HG03469 (cell line): ENCODE data around the gene OXCT2.

Experiments
- ATAC-seq: cut with Tn5 transposase; IDR thresholded peaks from one replicate; pipeline ENCODE4 v1.9.1; 2021; ENCODE audit warnings: mild to moderate bottlenecking, moderate library complexity, moderate number of reproducible peaks; ENCODE audit not compliant: unreplicated experiment

OXCT2 gene

DNA sequence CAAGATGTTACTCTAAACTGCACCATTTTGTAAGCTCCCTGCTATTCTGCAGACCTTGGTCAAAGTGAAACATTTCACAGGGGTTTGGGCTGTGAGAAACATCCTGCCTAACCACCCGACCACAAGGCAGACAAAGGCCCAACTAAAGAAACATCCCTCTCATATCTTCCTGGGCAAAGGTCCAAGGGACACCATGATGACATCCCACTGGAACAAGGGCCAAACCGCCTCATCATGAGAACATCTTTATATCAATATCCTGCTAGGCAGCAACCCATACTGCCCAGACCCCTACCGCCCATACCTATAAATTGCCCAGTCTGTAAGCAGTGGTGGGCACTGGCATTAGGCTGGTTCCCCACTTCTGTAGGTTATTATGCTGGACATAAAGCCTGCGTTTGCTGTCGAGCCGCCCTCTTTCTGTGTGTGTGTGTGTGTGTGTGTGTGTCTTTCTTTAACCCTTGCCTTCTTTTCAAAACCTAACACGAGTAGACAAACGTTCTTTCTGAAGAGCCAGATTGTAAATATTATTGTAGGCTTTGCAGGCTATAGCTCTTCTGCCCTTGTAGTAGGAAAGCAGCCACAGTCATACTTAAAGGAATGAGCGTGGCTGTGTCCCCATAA is 33.5 kb downstream of the OXCT2 start:
- no peak for ATAC-seq

DNA sequence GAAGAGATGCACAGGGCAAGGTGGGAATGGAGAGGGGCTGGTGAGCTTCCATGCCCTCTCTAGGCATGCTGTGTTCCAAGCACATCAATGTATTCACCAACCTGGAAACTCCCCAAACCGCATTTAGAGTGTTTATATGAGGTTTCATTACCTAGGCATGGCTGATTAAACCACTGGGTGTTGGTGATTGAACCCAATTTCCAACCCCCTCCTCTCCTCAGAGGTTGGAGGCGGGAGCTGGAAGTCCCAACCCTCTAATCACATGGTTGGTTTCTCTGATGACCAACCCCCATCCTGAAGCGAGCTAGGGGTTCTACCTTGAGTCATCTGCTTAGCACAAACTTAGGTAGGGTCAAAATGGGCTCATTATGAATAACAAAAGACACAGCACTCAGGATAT is 35.4 kb downstream of the OXCT2 start:
- no peak for ATAC-seq

DNA sequence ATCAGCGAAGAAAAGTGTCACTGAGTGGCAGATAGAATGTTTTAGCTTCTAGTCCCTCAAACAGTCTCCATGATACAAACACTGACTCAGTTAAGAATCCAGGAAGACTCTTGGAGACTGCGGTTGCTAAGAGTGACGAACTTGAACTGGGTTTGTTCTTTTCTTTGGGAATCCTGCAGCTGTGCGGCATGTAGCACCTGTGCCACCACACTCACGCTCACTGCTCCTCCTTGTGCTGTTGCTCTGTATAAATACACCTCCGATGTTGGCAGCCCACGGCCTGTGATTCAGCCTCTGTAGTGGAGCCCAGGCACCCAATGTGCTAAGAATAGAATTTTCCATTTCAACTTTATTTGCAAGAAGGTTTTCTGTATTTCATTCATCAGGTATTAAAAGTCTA is 38.0 kb downstream of the OXCT2 start:
- ATAC-seq = no peak

DNA sequence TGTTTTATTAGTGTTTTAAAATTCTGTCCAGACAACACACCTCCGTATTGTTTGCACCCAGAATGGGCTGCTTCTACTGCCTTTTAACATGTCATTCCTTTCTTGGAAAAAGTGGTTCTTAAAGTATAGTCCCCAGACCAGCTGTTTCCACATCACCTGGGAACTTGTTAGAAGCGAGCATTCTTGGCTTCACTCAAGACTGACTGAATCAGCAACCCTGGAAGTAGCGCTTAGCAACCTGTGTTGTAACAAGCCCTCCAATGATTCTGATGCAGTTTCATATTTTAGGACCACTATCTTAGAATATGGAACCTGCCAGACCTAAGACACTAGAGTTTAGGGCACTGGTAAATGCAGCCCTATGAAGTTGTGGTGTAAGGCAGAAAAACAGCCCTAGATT is 38.4 kb downstream of the OXCT2 start:
- no peak for ATAC-seq

DNA sequence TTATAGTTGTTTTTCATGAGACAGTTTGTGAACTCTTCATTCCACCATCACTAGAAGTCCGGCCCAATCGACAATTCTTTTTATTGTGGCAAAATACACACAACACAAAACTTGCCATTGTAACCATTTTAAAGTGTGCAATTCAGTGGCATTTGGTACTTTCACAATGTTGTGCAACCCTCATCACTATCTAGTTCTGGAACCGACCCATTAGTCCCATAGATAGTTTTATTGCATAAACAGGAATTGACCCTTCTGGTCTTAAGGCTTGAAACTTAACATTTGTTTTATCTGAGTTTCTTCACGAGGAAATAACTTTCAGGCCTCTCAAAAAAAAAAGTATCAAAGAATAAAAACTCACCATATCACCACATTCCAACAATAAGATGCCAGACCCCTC is 41.3 kb downstream of the OXCT2 start:
- ATAC-seq = no peak

DNA sequence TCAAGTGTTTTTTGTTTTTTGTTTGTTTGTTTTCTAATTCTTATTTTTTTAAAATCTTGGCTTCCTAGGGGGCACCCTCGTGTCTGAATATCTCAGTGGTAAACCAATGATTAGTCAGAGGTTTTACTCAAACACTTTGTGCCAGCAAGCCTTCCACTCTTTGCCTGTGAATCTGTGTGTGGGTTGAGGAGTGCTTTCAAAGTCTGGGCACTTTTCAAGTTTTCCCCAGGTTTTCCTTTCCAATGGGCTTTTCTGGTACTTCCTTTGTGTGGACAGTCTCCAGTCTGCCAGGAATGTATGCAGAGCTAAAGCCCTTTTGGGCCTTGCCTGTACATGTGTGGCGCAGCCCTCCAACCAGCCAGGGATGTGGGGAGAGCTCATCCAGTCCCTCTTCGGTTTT is 42.1 kb downstream of the OXCT2 start:
- no peak for ATAC-seq

DNA sequence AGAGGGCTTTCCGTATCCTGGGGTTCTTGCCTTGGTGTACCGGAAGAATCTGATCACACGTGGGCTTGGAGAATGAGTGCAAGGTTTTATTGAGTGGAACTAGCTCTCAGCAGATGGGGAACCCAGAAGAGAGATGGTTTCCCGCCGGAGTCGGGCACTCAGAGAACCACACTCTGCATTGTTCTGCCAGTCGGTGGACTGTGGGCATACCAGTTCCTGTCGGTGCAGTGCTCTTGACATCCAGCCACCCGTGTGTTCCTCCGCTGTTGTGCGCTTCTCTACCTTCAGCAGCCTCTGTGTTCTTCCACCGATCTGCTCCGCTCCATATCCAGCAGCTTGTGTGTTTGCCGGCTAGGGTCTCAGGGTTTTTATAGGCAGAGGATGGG is 43.2 kb downstream of the OXCT2 start:
- ATAC-seq = no peak

DNA sequence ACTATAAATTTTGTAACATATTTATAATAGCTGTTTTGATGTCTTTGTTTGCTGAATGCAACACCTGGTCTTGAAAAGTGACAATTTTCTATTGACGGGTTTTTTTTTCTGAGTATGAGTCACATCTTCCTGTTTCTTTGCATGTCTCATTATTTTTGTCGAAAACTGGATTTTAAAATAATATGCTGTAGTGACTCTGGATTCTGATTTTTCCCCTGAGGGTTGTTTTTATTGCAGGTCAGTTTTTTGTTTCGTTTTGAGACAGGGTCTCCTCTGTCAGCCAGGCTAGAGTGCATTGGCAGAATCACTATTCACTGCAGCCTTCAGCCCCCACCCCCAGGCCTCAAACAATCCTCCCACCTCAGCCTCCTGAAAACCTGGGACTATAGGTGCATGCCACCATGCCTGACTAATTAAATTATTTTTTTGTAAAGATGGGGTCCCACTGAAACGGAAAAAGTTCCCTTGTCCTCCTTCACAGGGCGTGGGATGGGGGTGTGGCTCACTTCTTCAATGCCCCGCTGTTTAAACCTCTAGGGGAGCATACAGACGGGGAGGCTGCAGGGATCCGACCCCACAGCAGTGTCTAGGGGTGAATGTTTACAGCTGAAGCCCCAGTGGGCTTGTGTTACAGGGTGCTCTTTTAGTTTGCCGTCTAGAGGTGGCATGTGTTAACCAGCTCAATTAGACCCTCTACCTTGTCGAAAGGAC is 43.8 kb downstream of the OXCT2 start:
- ATAC-seq = no peak

DNA sequence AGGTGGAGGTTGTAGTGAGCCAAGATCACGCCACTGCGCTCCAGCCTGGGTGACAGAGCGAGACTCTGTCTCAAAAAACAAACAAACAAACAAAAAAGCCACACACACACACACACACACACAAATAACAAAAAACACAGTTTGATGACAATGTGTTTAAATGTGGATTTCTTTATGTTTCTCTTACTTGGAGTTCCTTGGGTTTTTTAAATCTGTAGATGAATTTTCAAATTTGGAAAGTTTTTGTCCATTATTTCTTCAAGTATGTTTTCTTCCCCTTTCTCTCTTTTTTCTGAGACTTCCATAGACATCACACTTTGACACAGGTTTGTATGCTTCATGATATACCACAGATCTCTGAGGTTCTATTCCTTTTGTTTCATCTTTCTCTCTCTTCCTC is 44.5 kb downstream of the OXCT2 start:
- ATAC-seq = no peak

DNA sequence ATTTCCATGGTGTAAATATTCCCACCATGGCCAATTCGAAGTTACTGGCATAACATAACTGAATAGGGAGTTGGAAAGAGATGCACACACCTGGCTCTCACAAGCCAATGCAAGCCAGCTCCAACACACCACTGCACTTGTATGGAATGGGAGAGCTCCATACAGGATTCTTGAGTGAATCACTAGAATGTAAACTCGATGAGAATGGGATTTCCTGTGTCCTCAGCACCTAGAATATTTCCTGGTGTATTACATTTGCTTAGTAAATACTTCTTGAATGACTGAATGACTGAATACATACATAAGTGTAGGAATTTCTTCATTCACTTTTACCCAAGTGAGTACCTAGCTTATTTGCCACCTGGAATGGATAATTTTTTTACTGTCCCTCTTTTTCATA is 48.7 kb downstream of the OXCT2 start:
- ATAC-seq = no peak

DNA sequence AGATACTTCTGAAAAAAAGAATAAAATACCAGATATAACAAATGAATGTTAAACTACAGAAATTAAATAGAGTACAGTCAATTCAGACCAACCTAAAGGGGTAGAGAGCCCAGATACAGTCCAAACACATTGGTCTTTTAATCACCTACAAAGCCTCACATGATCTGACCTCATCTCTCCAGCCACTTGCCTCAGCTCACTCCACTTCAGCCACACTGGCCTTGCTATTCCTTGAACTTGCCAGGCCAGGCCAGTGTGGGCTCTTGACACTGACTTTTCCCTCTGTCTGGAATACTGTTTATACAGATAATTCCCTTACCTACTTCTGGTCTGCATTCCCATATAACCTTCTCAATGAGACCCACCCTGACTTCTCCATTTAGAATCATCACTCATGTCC is 49.5 kb downstream of the OXCT2 start:
- no peak for ATAC-seq

DNA sequence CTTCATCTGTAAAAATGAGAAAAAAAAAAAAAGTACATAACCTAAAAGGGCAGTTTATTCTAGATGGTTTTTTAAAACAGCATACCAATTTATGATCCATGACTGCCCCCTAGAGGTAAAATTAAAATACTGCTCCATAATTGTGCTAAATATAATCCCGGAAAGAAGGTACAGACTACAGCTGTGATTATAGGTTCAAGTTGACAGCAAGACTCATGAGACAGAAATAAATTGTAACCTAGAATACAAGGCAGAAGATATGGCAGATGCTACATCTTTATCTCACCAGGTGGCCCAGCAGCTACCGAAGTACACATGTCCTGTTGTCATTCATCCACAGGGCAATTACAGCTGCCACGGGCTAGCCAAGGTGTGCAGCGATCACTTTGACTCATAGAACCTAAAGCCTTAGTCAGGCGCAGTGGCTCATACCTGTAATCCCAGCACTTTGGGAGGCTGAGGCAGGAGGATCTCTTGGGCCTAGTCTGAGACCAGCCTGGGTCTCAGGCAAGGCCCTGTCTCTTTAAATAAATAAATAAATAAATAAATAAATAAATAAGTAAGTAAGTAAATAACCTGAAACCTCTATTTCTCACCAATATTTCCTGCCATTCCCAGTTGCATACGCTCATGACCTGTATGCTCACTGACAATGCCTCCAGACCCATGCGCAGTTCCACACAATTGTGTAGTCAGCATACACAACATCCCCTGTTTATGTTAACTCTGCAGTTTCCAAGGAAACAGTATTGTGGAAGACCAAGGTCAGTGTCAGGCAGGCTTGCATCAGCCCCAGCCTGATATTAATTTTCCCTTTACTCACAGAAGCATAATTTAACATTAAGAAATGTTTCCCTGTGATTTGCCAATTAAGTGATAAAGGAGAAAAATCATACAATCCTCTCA is 50.8 kb downstream of the OXCT2 start:
- ATAC-seq = no peak
